Measurements from ENCODE around the gene ALLC.
"Not testable (repeated sequence)": the region's sequence is repeated elsewhere in the genome, so short reads cannot be mapped to it uniquely, and the experiment has no call there.

The ALLC gene

DNA sequence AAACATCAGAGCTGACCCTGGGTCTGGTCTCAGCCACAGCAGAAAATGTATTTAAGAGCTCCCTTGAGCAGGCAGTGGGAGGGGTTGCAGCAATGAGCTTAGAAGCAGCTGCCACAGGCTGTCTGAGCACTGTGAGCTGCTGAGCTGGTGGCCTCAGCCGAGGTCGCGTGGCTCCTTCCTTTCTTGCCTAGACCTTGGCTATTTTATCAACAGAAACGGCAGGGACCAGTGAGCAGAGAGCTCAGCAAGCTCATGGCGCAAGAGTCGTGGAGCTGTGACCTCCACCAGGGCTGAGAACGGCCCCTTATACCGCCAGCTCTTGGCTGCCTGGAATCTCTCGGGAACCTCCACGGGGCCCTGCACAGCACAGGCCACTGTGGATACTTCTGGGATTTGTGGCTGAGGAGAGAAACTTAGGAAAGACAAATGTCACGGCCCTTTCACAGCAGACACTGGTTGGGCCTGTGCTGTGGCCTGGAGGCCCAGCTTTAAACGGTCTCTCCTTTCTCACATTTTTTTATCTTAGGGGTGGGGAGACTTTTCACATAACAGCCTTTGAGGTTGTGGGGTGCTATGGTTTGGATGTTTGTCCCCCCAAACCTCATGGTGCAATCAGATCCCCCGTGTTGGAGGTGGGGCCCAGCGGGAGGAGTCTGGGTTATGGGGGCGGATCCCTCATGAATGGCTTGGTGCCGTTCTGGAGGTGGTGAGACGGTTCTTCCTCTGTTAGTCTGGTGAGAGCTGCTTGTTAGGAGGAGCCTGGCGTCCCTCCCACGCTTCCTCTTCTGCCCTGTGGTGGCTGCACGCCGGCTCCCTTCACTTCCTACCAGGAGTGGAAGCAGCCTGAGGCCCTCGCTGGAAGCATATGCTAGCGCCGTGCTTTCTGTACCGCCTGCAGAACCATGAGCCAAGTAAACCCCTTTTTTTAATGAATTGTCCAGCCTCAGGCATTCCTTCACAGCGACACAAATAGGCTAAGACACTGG, 1.7 kb downstream of the ALLC start:
- TF ChIP-seq, protein P1, sequence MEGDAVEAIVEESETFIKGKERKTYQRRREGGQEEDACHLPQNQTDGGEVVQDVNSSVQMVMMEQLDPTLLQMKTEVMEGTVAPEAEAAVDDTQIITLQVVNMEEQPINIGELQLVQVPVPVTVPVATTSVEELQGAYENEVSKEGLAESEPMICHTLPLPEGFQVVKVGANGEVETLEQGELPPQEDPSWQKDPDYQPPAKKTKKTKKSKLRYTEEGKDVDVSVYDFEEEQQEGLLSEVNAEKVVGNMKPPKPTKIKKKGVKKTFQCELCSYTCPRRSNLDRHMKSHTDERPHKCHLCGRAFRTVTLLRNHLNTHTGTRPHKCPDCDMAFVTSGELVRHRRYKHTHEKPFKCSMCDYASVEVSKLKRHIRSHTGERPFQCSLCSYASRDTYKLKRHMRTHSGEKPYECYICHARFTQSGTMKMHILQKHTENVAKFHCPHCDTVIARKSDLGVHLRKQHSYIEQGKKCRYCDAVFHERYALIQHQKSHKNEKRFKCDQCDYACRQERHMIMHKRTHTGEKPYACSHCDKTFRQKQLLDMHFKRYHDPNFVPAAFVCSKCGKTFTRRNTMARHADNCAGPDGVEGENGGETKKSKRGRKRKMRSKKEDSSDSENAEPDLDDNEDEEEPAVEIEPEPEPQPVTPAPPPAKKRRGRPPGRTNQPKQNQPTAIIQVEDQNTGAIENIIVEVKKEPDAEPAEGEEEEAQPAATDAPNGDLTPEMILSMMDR (IDR thresholded peaks at IDR 0.05; ENCODE audit: low read length, missing control alignments), result no peak
- no peak overlapping the region for H3K4me3 ChIP-seq (replicated peaks; ENCODE audit: low read depth, low read length)
- no peak for DNase-seq (ENCODE audit: low read depth)

DNA sequence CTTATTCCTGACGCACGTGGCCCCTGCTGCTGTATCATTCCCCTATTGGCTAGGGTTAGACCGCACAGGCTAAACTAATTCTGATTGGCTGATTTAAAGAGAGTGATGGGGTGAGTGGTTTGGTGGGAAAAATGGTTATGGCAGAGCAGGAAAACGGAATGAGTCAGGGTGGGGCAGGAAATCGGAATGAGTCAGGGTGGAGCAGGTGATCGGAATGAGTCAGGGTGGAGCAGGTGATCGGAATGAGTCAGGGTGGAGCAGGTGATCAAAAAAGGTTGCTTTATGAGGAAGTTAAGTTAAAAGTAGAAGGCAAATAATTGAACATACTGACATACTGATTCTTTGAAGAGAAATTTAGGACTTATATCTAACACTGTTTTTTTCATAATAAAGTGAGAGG, 2.6 kb downstream of the ALLC start:
- not testable (repeated sequence) for DNase-seq (ENCODE audit: low read depth); H3K4me3 ChIP-seq (replicated peaks; ENCODE audit: low read depth, low read length)

DNA sequence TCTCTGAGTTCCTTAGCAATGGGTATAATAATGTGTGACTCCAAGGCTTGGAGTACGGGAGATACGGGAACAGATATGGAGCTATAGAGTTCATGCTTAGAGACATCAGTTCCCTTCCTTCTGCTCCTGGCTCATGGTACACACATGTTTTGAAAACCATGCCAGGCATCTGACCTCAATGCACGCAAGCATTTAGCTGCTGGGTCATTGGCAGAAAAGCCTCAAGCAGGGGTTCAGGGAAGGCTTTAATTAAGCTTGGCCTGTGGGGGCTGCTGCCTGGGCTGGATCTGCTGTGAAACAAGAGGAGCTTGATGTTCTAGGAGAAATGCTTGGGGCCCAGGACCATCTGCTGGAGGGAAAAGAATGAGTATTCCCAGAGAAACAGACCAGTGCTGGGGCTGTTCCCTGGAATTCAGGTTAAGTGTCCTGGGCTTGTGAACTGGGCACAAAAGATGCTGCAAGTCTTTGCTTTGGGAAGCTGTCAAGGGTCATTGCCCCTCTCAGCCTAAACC, 3.2 kb downstream of the ALLC start:
- DNase-seq (ENCODE audit: low read depth), result no peak
- TF ChIP-seq, protein P1 (IDR thresholded peaks at IDR 0.05; ENCODE audit: low read length, missing control alignments), result no peak

DNA sequence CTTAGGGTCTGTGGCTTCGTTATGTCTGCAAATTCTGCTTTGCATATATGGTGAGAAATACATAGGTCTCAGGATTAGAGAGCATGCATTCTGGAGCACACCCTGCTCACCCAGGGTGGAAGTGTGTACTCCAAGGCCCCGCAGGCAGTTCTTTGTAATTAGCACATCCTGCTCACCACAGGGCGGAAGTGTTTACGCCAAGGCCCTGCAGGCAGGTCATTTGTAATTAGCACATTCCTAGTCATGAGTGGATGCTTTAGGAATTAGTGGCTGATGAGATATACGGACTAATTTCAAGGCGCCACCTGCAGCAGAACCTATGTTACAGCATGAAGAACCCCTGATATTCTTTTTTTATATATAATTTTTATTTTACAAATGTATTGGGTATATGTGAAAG, 4.2 kb downstream of the ALLC start:
- TF ChIP-seq, protein P1 (IDR thresholded peaks at IDR 0.05; ENCODE audit: low read length, missing control alignments), result no peak
- H3K4me3 ChIP-seq (replicated peaks; ENCODE audit: low read depth, low read length), result no peak overlapping the region
- no peak for DNase-seq (ENCODE audit: low read depth)

More for the DNA sequence above, 3.2 kb downstream of the ALLC start:
- no peak overlapping the region for H3K4me3 ChIP-seq (replicated peaks; ENCODE audit: low read depth, low read length)

DNA sequence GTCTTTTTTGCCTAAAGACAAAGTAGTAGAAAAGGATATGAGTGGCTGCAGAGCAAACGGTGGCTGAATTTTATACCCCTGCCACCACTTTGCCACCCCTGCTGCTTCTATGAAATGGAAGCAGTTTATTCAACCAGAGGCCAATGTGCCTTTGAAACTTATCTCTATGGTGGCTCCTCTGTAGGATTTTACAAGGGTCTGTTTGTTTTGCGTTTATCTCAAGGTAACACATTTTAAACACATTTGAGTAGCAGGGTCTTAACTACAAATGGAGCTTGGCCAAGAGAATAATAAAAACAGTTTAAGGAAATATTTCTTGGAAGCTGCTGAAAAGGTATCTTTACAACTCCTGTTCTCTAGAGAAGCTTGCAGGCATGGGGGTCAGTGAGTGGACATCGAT, 6.1 kb downstream of the ALLC start:
- TF ChIP-seq, protein P1 (IDR thresholded peaks at IDR 0.05; ENCODE audit: low read length, missing control alignments), result no peak
- no peak for DNase-seq (ENCODE audit: low read depth)
- H3K4me3 ChIP-seq (replicated peaks; ENCODE audit: low read depth, low read length), result no peak overlapping the region

DNA sequence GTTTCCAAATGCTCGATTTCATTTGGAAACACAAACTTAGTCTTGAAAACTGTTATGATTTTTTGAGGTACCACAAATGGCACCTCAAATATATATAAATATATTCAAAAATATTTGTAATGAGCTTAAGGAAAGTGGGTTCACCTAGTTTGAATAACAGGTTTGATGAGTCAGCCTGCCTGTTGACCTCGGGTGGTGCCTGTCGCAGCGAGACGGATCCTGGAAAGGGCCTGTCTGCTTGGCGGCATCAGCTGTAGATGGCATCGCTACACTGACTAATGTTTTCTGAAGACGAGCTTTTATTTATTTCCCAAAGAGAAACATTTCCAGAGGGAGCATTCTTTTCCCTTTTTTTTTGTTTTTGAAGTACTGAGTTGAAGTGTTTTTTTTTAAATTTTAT, 6.9 kb downstream of the ALLC start:
- TF ChIP-seq, protein P1 (IDR thresholded peaks at IDR 0.05; ENCODE audit: low read length, missing control alignments), result no peak
- no peak for DNase-seq (ENCODE audit: low read depth)
- H3K4me3 ChIP-seq (replicated peaks; ENCODE audit: low read depth, low read length), result no peak overlapping the region

DNA sequence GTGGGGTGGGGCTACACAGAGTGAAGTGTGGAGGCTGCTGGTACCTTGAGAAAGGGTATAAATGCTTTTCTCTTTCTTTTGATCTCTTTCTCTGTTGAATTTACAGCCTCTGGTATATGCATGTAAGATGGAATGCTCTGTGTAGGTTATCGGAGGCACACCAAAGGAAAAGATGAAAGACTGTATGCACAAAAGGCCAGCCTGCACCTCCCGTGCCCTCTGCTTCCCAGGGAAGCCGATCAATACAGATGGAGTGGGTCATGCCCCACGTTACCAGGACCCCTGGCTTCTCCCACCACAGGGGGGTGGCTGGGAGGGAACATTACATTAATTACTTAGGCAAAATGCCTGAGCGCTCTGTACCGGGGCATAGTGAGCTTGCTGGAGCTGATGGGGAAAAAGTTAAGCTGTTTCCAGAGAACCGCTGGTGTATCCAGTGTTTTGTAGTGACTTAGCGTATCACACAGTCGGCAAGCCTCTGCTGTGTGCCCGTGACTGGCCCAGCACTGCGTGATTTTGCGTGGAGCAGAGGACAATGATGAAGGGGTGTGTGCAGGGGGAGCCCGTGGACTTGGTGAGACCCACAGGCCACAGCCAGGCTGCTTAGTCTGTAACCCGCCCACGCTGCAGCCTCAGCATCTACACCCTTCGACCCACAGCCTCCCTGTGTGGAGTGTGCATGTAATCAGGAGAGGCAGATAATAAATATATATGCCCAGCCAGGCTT, 8.0 kb downstream of the ALLC start:
- TF ChIP-seq, protein P1 (IDR thresholded peaks at IDR 0.05; ENCODE audit: low read length, missing control alignments), result no peak
- no peak for DNase-seq (ENCODE audit: low read depth)
- H3K4me3 ChIP-seq (replicated peaks; ENCODE audit: low read depth, low read length), result no peak overlapping the region

All from fibroblast of pulmonary artery (primary cell).